ENCODE data around the gene ARMCX2.

ARMCX2 gene

GRCh38 chrX:101642093-101642492 lies 17.6 kb downstream of the ARMCX2 start:
- H4K8ac ChIP-seq (ENCODE audit: low read length): no peak overlapping the region
- H2BK5ac ChIP-seq (ENCODE audit: low read depth, low read length, poor library complexity, severe bottlenecking): no peak overlapping the region
- DNase-seq: no peak
- H3K36me3 ChIP-seq (ENCODE audit: control insufficient read depth in 1 of 2, insufficient read depth in 2 of 2, low read depth in 1 of 2, low read length in 2 of 2): no peaks in the 10 kb centered on the region
- no peaks in the 10 kb centered on the region for H3K9me3 ChIP-seq (ENCODE audit: control insufficient read depth, low read length)
- H3K18ac ChIP-seq (ENCODE audit: low read depth in 1 of 2, low read length in 2 of 2): no peak overlapping the region
- H3K79me1 ChIP-seq (replicated peaks; ENCODE audit: low read length, poor library complexity, severe bottlenecking): no peaks in the 10 kb centered on the region
- H3K23ac ChIP-seq (ENCODE audit: low read length in 2 of 2): no peak overlapping the region
- no peak overlapping the region for H2BK120ac ChIP-seq (ENCODE audit: low read depth, low read length)
- no peak overlapping the region for H2AK5ac ChIP-seq (ENCODE audit: low read length, severe bottlenecking)
- no peak overlapping the region for H2AFZ ChIP-seq (ENCODE audit: low read depth, low read length)
- H3K4me1 ChIP-seq (ENCODE audit: control insufficient read depth, insufficient read depth, low read depth, low read length): no peaks in the 10 kb centered on the region
- H3K9ac ChIP-seq (ENCODE audit: low read length): no peak overlapping the region
- H3K4me2 ChIP-seq (ENCODE audit: low read length, poor library complexity, severe bottlenecking): no peak overlapping the region
- H4K91ac ChIP-seq (ENCODE audit: low read length): no peak overlapping the region
- H2BK12ac ChIP-seq (ENCODE audit: low read length in 2 of 2): no peak overlapping the region
- H3K4me3 ChIP-seq (ENCODE audit: insufficient read depth in 1 of 2, low read depth in 1 of 2, low read length in 2 of 2): no peak overlapping the region
- no CpG with 5 or more reads among the region's 1 CpG for WGBS
- H3K27ac ChIP-seq (ENCODE audit: low read length, poor library complexity, severe bottlenecking): no peak overlapping the region
- no peak overlapping the region for H3K4ac ChIP-seq (ENCODE audit: low read depth in 1 of 2, low read length in 2 of 2)
- H3K27me3 ChIP-seq (ENCODE audit: control insufficient read depth in 1 of 2, insufficient read depth in 1 of 2, low read length in 2 of 2): no peaks in the 10 kb centered on the region
- H3K14ac ChIP-seq (ENCODE audit: low read length in 2 of 2): no peak overlapping the region
- no peak overlapping the region for H2BK15ac ChIP-seq (ENCODE audit: low read depth, poor library complexity, severe bottlenecking)

DNA sequence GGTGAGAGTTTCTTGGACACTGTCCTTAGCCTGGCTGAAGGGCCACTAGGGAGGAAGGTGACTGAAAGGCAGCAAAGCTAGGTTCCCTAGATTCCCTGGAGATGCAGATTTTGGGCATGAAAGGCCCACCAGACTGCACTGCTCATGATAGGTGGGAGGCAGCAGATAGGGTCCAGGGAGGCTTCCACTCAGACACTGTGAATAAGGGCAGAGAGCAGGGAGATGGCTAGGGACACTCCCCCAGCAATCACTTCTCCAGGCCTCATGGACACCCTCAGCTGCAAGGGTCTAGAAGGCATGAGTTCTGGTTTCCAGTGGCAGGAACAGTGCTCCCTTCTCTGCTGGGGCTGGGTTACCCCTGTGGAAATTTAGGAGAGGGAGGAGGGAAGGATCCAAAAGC lies 20.1 kb downstream of the ARMCX2 start:
- Histone ChIP-seq H2BK5ac (ENCODE audit: low read depth, low read length, poor library complexity, severe bottlenecking) (no peak overlapping the region), H3K4ac (ENCODE audit: low read depth in 1 of 2, low read length in 2 of 2) (no peak overlapping the region), H3K4me1 (ENCODE audit: control insufficient read depth, insufficient read depth, low read depth, low read length) (no peaks in the 10 kb centered on the region), H3K14ac (ENCODE audit: low read length in 2 of 2) (no peak overlapping the region), H3K4me2 (ENCODE audit: low read length, poor library complexity, severe bottlenecking) (no peak overlapping the region), H3K23ac (ENCODE audit: low read length in 2 of 2) (no peak overlapping the region), H3K9ac (ENCODE audit: low read length) (no peak overlapping the region), H4K8ac (ENCODE audit: low read length) (no peak overlapping the region), H3K9me3 (ENCODE audit: control insufficient read depth, low read length) (no peaks in the 10 kb centered on the region), H3K27me3 (ENCODE audit: control insufficient read depth in 1 of 2, insufficient read depth in 1 of 2, low read length in 2 of 2) (peaks cover 0 to 5% of the 10 kb centered on the region in 2 experiments), H2BK12ac (ENCODE audit: low read length in 2 of 2) (no peak overlapping the region), H2BK120ac (ENCODE audit: low read depth, low read length) (no peak overlapping the region), H3K36me3 (ENCODE audit: control insufficient read depth in 1 of 2, insufficient read depth in 2 of 2, low read depth in 1 of 2, low read length in 2 of 2) (peaks cover 0 to 3% of the 10 kb centered on the region in 2 experiments), H3K27ac (ENCODE audit: low read length, poor library complexity, severe bottlenecking) (no peak overlapping the region), H2AK5ac (ENCODE audit: low read length, severe bottlenecking) (no peak overlapping the region), H3K79me1 (replicated peaks; ENCODE audit: low read length, poor library complexity, severe bottlenecking) (no peaks in the 10 kb centered on the region), H2AFZ (ENCODE audit: low read depth, low read length) (no peak overlapping the region), H3K4me3 (ENCODE audit: insufficient read depth in 1 of 2, low read depth in 1 of 2, low read length in 2 of 2) (no peak overlapping the region), H3K18ac (ENCODE audit: low read depth in 1 of 2, low read length in 2 of 2) (no peak overlapping the region), H2BK15ac (ENCODE audit: low read depth, poor library complexity, severe bottlenecking) (no peak overlapping the region), H4K91ac (ENCODE audit: low read length) (no peak overlapping the region)
- DNase-seq: no peak

DNA sequence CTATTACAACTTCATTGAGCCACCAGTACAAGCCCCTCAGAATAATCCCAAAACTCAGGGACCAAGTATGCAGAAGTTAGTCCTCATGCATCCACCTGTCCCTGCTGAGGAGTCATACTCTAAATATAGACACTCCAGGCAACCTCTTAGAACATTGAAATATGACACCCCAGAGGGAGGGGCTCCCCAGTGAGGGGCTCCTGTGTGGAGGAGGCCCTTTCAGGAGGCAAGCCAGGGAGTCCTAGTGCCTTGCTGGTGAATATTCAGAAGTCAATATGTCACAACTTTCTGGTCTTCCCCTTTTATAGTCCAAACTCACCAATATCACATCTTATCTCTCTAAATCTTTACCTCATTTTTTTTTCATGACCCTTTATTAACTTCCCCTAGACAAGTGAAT lies 40.3 kb downstream of the ARMCX2 start:
- Histone ChIP-seq H3K4me2 (ENCODE audit: low read length, poor library complexity, severe bottlenecking) (no peak overlapping the region), H3K27ac (ENCODE audit: low read length, poor library complexity, severe bottlenecking) (no peak overlapping the region), H3K9ac (ENCODE audit: low read length) (no peak overlapping the region), H4K91ac (ENCODE audit: low read length) (no peak overlapping the region), H2AFZ (ENCODE audit: low read depth, low read length) (no peak overlapping the region), H3K27me3 (ENCODE audit: control insufficient read depth in 1 of 2, insufficient read depth in 1 of 2, low read length in 2 of 2) (no peaks in the 10 kb centered on the region), H3K18ac (ENCODE audit: low read depth in 1 of 2, low read length in 2 of 2) (no peak overlapping the region), H3K23ac (ENCODE audit: low read length in 2 of 2) (no peak overlapping the region), H2AK5ac (ENCODE audit: low read length, severe bottlenecking) (no peak overlapping the region), H2BK15ac (ENCODE audit: low read depth, poor library complexity, severe bottlenecking) (no peak overlapping the region), H3K14ac (ENCODE audit: low read length in 2 of 2) (no peak overlapping the region), H3K79me1 (replicated peaks; ENCODE audit: low read length, poor library complexity, severe bottlenecking) (peaks cover 3% of the 10 kb centered on the region), H3K4me3 (ENCODE audit: insufficient read depth in 1 of 2, low read depth in 1 of 2, low read length in 2 of 2) (no peak overlapping the region), H3K36me3 (ENCODE audit: control insufficient read depth in 1 of 2, insufficient read depth in 2 of 2, low read depth in 1 of 2, low read length in 2 of 2) (peaks cover 2 to 6% of the 10 kb centered on the region in 2 experiments), H2BK5ac (ENCODE audit: low read depth, low read length, poor library complexity, severe bottlenecking) (no peak overlapping the region), H2BK120ac (ENCODE audit: low read depth, low read length) (no peak overlapping the region), H4K8ac (ENCODE audit: low read length) (no peak overlapping the region), H2BK12ac (ENCODE audit: low read length in 2 of 2) (no peak overlapping the region), H3K4ac (ENCODE audit: low read depth in 1 of 2, low read length in 2 of 2) (no peak overlapping the region), H3K9me3 (ENCODE audit: control insufficient read depth, low read length) (no peaks in the 10 kb centered on the region), H3K4me1 (ENCODE audit: control insufficient read depth, insufficient read depth, low read depth, low read length) (peaks cover 6% of the 10 kb centered on the region)
- peak; percentile 45 for DNase-seq

DNA sequence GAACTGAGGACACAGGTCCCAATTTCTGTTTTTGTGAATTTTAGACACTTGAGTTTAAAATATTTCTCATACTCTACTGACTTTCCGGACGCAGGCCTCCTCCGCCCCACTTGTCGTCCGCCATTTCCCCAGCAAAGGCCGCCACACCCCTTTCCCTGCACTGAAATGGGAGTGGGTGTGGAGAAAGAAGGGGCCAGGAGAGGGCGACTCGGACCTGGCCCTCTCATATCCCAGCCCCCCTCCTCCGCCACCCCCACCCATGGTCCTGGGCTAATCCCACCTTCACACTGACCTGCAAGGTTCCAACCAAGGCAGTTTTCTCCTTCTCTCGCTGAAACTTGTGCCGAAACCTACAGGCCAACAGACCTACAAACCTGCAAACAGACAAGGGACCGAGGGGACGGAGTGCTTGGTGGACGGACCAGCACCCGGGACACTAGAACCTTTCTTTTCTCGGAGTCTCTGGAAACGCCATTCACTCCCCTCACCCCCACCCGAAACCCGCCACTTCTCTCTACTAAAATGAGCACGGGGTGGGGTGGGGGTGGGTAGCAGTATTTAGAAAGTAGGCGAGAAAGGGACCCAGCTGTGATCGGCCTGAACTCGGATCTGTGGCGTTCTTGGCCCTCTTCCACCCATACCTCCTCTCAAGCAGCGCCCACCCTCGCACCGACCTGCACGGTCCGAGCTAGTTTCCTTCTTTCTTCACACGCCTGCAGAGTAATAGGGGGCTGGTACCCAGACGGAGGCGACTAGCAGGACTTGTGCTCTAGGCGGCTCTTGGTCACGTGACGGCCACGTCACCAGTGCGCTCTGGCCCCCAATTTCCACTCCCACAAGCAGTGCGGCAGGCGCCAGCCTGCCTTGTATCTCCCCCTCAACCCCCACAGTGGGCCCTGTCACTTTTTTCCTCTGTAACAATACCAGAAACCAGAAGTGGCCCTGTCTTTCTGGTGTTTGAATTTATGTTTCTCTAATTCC lies 42.1 kb downstream of the ARMCX2 start, which contains the start of gene ARMCX6:
Gene ARMCX6, minus strand, starts transcription at position 790 of the 981 bp plus-strand sequence. CDS start 1,380 bp downstream, outside the sequence.
- no peak within 1 kb of the TSS for H3K23ac ChIP-seq (ENCODE audit: low read length in 2 of 2)
- WGBS: 1% methylated on average over 15 of the region's 39 CpGs
- H3K18ac ChIP-seq (ENCODE audit: low read depth in 1 of 2, low read length in 2 of 2): peak within 1 kb of the TSS; percentile 17 to 88
- H2AFZ ChIP-seq (ENCODE audit: low read depth, low read length): no peak within 1 kb of the TSS
- no peak within 1 kb of the TSS for H3K14ac ChIP-seq (ENCODE audit: low read length in 2 of 2)
- no peaks in the 10 kb centered on the region for H3K9me3 ChIP-seq (ENCODE audit: control insufficient read depth, low read length)
- peak within 1 kb of the TSS in 1 of 2 experiments; percentile 82 for H3K4ac ChIP-seq (ENCODE audit: low read depth in 1 of 2, low read length in 2 of 2)
- no peak within 1 kb of the TSS for H2AK5ac ChIP-seq (ENCODE audit: low read length, severe bottlenecking)
- DNase-seq: peak; percentile 85
- H3K36me3 ChIP-seq (ENCODE audit: control insufficient read depth in 1 of 2, insufficient read depth in 2 of 2, low read depth in 1 of 2, low read length in 2 of 2): peaks cover 0 to 5% of the 10 kb centered on the region in 2 experiments
- H3K4me1 ChIP-seq (ENCODE audit: control insufficient read depth, insufficient read depth, low read depth, low read length): peaks cover 6% of the 10 kb centered on the region
- H2BK12ac ChIP-seq (ENCODE audit: low read length in 2 of 2): peak within 1 kb of the TSS in 1 of 2 experiments; percentile 31
- peak within 1 kb of the TSS; percentile 47 for H3K4me2 ChIP-seq (ENCODE audit: low read length, poor library complexity, severe bottlenecking)
- no peak within 1 kb of the TSS for H2BK120ac ChIP-seq (ENCODE audit: low read depth, low read length)
- H2BK5ac ChIP-seq (ENCODE audit: low read depth, low read length, poor library complexity, severe bottlenecking): no peak within 1 kb of the TSS
- H3K27me3 ChIP-seq (ENCODE audit: control insufficient read depth in 1 of 2, insufficient read depth in 1 of 2, low read length in 2 of 2): no peaks in the 10 kb centered on the region
- H2BK15ac ChIP-seq (ENCODE audit: low read depth, poor library complexity, severe bottlenecking): no peak within 1 kb of the TSS
- H3K79me1 ChIP-seq (replicated peaks; ENCODE audit: low read length, poor library complexity, severe bottlenecking): peaks cover 3% of the 10 kb centered on the region
- H3K27ac ChIP-seq (ENCODE audit: low read length, poor library complexity, severe bottlenecking): peak within 1 kb of the TSS; percentile 55
- no peak within 1 kb of the TSS for H4K8ac ChIP-seq (ENCODE audit: low read length)
- peak within 1 kb of the TSS; percentile 69 to 86 for H3K4me3 ChIP-seq (ENCODE audit: insufficient read depth in 1 of 2, low read depth in 1 of 2, low read length in 2 of 2)
- H3K9ac ChIP-seq (ENCODE audit: low read length): peak within 1 kb of the TSS; percentile 88
- no peak within 1 kb of the TSS for H4K91ac ChIP-seq (ENCODE audit: low read length)

All from mesenchymal stem cell (in vitro differentiated cells and primary cell).